Measurements from ENCODE around the gene DSC2. TPM values are rescaled to one million over a fixed set of nuclear protein-coding genes. Genes with fewer than 3 reads are reported as not detected.

Gene DSC2
- total and polyA plus RNA-seq, 2 of the 8 experiments (the other 6 are each of a cell fraction or from before 2014, with no cell fraction given): 4.6 to 39.7 TPM

DNA sequence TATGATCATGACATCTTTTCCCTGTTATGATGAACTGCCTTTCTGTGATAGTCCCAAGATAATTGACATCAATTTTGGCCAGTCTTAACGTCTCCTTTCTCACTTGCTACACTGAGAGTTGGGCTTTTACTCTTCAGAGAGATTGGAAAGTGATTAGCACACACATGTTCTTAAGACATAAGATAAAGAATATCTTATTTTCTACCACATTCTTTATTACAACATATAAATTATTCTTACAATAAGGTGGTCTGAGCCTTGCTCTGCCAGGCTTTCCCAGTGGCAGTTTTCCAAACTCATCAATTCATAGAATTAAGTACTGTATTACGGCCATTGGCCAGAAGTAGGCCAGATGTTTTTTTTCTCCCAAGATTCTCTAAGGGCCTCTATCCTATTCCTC, 54.0 kb downstream of the DSC2 start:
- ChIA-PET CTCF (ENCODE audit: partially characterized antibody) (interaction anchor here (0.6 kb wide), 1 partner anchor 686 kb away, joined by 3 read pairs; no protein-coding TSS in a partner anchor), POLR2A (ENCODE audit: partially characterized antibody) (no interaction called here)
- H3K9ac ChIP-seq (replicated peaks in 1 of 4; ENCODE audit: extremely low read depth in 1 of 4, low read depth in 3 of 4, low read length in 3 of 4): no peak overlapping the region
- no peak overlapping the region for H3K56ac ChIP-seq (replicated peaks; ENCODE audit: insufficient read length, low read depth, low read length)
- H3K27me3 ChIP-seq (replicated peaks in 1 of 4; ENCODE audit: control insufficient read depth in 3 of 4, extremely low read depth in 1 of 4, insufficient read depth in 3 of 4, low read length in 3 of 4): peaks cover 10 to 17% (median 13%) of the 10 kb centered on the region in 4 experiments
- no peaks in the 10 kb centered on the region for H4K20me1 ChIP-seq (replicated peaks in 1 of 2; ENCODE audit: control insufficient read depth in 1 of 2, insufficient read depth in 2 of 2, low read length in 2 of 2)
- no peak overlapping the region for H3K23ac ChIP-seq (ENCODE audit: insufficient read length)
- no peak overlapping the region for H2BK15ac ChIP-seq (ENCODE audit: low read length)
- peaks cover 0 to 5% (median under 1%) of the 10 kb centered on the region in 4 experiments; a peak in 3 of 7 replicates for H3K4me1 ChIP-seq (replicated peaks in 1 of 4; ENCODE audit: control insufficient read depth in 3 of 4, insufficient read depth in 4 of 4, low read length in 3 of 4)
- H3K4me2 ChIP-seq (ENCODE audit: insufficient read depth in 1 of 2, low read depth in 2 of 2, low read length in 2 of 2): no peak overlapping the region
- H2BK120ac ChIP-seq (replicated peaks; ENCODE audit: low read depth, low read length): no peak overlapping the region
- H2AK5ac ChIP-seq (ENCODE audit: low read depth, low read length): no peak overlapping the region
- no peaks in the 10 kb centered on the region for H3K79me1 ChIP-seq (ENCODE audit: low read depth, low read length)
- H3K18ac ChIP-seq (ENCODE audit: extremely low read depth, low read length): no peak overlapping the region
- no peaks in the 10 kb centered on the region for H3K36me3 ChIP-seq (ENCODE audit: control insufficient read depth in 2 of 4, insufficient read depth in 4 of 4, low read length in 3 of 4)
- 89% methylated on average over 2 of the region's 2 CpGs; no CpG with 5 or more reads in 1 of the 2 experiments for WGBS, 2 experiments (ENCODE audit: extremely low coverage in 1 of 2, insufficient coverage in 1 of 2, insufficient read length in 1 of 2, insufficient replicate concordance in 2 of 2, low coverage in 1 of 2, low lambda C conversion rate in 2 of 2, missing lambda C conversion rate in 1 of 2)
- no peak for TF ChIP-seq TEAD4 (IDR thresholded peaks at IDR 0.05; ENCODE audit: low read depth, low read length)
- TF ChIP-seq NANOG (IDR thresholded peaks at IDR 0.05; ENCODE audit: insufficient read depth, low read depth, low read length, poor library complexity, severe bottlenecking): no peak
- no peak for TF ChIP-seq SP1 (IDR thresholded peaks at IDR 0.05; ENCODE audit: low read depth, low read length)
- no peak for TF ChIP-seq TBP (IDR thresholded peaks at IDR 0.05; ENCODE audit: low read depth, low read length)
- TF ChIP-seq RAD21 (IDR thresholded peaks at IDR 0.05 in 1 of 2, conservative IDR thresholded peaks at IDR 0.05 in 1 of 2; ENCODE audit: low read depth in 2 of 2, low read length in 2 of 2): no peak
- no peak overlapping the region for H4K91ac ChIP-seq (replicated peaks; ENCODE audit: insufficient read length, low read length)
- H4K5ac ChIP-seq (ENCODE audit: insufficient read length, low read depth, low read length): no peak overlapping the region
- H3K4me3 ChIP-seq (ENCODE audit: extremely low read depth in 1 of 4, insufficient read depth in 2 of 4, low read depth in 3 of 4, low read length in 4 of 4): no peak overlapping the region
- no peaks in the 10 kb centered on the region for H3K23me2 ChIP-seq (ENCODE audit: low read depth, low read length)
- H2BK12ac ChIP-seq (ENCODE audit: low read depth, low read length): no peak overlapping the region
- no peak overlapping the region for H3K14ac ChIP-seq (ENCODE audit: insufficient read length)
- no peak overlapping the region for H2AFZ ChIP-seq (ENCODE audit: low read length)
- no peak overlapping the region for H2BK20ac ChIP-seq (ENCODE audit: low read length)
- DNase-seq (ENCODE audit: low read depth in 1 of 2, low spot score in 2 of 2) (no peak), FAIRE-seq (no peak)
- H4K8ac ChIP-seq (ENCODE audit: extremely low read depth, insufficient read depth, low read length): no peak overlapping the region
- H3K79me2 ChIP-seq (ENCODE audit: control insufficient read depth in 1 of 2, insufficient read depth in 2 of 2, low read length in 2 of 2): no peaks in the 10 kb centered on the region
- H3K4ac ChIP-seq (replicated peaks; ENCODE audit: insufficient read length, low read depth, low read length): no peak overlapping the region
- H2BK5ac ChIP-seq (ENCODE audit: low read depth, low read length): no peak overlapping the region
- no peaks in the 10 kb centered on the region for H3K9me3 ChIP-seq (ENCODE audit: insufficient read depth in 2 of 2, low read depth in 1 of 2, low read length in 1 of 2)
- no peak overlapping the region for H3K27ac ChIP-seq (ENCODE audit: low read depth, low read length)

Data from H1 (cell line).